HG02571 (cell line): ENCODE measurements around the gene ITGA2.

Experiments used
- ATAC-seq: cut with Tn5 transposase; IDR thresholded peaks from one replicate; pipeline ENCODE4 v1.9.1; 2021; ENCODE audit warnings: mild to moderate bottlenecking, moderate library complexity; ENCODE audit not compliant: unreplicated experiment

ITGA2 gene

DNA sequence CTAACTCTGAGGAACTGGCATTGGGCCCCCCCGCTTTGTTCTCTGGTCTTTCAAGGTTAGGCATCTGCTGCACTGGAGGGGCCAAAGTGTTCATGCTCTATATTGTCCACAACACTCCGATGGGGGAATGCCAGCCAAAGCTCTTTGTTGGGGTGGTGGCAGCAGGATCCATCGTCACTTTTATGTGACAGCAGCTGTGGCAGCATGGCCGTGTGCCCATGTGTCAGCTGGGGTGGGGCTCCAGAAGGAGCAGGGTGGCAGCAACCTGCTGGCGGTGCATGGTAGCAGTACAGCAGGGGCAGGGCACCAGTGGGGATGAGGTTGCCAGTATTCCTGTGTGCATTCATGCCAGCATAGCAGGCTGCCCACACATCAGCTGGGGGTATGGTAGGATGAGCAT lies 28.2 kb downstream of the ITGA2 start:
- no peak for ATAC-seq

DNA sequence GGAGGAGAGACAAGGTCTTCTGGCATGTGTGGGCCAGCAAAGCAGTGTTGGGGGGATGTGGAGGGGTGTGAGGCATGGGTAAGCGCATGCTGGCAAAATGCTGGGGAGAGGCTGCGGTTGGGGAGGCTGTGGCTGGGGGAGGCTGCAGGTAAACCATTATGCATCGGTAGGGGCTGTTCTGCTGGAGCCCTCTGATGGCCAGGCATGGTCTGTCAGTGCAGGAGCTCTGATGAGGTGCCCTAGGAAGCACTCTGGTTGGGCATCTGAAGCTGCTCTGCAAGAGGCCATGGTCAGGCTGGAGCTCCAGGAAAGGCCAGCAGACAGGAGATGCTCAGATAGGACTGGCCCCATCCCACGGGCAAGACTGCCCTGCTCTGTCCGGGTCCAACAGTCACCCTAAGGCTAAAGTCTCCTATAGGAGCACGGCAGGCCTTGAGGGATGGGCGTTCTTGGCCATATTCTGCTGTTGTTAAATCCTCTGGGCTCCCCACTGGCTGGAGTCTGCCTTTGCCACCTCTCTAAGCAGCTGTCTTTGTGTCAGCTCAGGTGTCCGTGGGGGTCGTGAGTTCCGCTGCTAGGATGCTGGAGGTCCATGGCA lies 28.7 kb downstream of the ITGA2 start:
- no peak for ATAC-seq

GRCh38 chr5:53019320-53019719 lies 30.2 kb downstream of the ITGA2 start:
- ATAC-seq, result no peak

DNA sequence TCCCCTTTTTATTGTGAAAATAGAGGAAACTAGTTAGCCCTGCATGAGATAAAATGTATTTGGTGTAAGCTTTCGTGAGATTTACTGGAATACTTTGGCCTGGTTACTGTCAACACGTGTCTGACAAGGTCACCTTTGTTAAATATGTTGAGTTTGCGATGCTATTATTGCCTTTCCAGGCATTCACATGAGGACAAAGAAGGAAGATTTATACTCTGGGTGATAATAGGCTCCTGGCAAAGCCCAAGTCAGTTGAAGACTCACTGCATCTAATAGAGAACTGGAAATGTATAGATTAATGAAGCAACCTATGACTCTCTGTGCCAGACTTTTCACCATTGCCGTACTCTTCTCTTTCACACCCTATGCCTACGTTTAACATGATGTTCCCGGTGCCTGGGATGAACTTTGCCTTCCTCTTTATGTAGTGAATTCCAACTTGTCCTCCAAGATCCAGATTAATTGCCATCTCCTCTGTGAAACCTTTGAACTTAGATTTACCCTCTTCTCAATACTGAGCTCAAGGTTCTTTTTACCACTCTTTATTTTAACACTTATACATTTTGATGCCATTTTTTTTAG lies 33.9 kb downstream of the ITGA2 start:
- no peak for ATAC-seq

DNA sequence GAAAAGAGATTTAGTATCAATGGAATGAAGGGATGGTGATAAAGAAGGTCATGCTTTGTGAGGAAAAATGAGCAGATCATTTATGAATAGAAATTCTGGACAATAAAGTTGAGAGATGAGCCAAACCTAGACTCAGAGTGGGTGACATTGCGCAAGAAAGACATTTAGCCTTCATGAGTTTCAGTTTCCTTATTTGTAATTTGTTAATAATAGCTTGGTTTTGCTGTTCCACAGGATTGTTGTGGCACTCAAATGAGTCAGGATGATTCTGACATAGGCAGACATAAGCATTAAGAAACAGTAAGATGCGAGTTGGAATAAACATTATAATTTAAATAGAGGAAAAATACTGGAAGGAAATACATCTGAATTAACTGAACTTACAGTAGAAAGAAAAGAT lies 34.8 kb downstream of the ITGA2 start:
- ATAC-seq, result peak; percentile 83

DNA sequence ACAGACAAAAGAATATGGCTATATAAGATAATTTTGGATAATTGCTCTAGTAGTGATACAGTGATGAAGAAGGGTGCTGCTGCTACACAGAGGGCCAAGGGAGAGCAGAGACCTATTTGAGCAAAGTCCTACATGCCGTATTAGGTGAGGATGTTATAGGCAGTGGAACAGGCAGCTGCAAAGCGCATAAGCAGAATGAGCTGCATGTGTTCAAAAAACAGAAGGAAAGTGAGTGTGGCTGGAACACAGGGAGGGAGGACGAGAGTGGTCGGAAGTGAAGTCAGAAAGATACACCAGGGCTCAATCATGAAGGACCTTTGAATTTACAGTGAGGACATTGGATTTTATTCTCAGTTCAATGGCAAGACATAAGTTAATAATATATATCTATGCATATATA lies 35.4 kb downstream of the ITGA2 start:
- no peak for ATAC-seq

DNA sequence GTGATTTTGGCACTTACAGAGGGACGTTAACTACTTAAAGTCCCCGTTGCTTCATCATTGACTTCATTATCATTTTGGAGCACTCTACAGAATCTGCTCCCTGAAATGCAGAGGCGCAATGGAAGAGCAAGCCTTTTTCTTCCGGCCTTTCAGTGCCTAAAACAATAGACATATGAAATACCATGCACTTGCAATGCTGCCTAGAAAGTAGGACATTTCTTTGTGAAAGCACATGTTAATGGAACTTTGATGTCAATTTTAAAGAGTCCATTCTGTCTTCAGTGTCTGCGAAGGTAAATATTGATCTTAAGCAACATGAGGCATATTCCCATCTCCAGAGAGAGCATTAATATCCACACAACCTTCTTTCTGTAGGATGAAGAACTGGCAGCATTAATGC lies 36.3 kb downstream of the ITGA2 start:
- no peak for ATAC-seq

DNA sequence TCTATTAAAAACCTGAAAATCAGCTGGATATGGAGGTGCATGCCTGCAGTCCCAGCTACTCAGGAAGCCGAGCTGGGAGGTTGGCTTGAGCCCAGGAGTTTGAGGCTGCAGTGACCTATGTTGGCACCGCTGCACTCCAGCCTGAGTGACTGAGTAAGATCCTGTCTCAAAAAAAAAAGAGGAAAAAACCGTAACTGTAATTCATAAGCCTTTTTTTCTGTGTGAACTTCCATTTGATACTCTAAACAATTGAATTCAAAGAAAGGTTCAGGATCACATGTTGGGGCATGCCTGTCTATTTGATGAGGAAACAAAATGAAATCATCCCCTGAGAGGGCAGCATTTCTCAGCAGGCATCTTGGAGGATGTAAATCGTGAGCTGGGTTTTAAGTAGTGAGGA lies 38.8 kb downstream of the ITGA2 start:
- no peak for ATAC-seq

- ATAC-seq, result no peak
Measured at GRCh38 chr5:53029608-53030007, 40.5 kb downstream of the ITGA2 start.

DNA sequence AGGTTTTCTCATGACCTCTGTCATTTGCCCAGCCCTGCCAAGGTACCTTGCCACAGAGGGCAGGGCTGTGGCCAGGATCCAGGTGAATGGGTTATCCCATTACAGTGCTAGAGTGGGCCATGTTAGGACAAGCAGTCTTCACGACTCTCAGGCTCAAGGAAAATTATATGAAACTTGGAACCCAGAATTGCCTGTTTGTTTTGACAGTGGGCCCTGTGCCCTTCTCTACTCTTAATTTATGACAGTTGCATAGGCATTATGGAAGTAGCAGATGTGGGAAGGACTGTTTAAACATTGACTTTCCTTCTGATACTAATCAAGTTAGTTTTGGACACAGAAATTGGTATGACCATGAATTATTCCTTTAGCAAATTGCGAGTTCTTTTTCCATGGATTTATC lies 41.7 kb downstream of the ITGA2 start:
- ATAC-seq, result no peak

GRCh38 chr5:53031695-53032096 lies 42.5 kb downstream of the ITGA2 start:
- no peak for ATAC-seq

- no peak for ATAC-seq
Measured at GRCh38 chr5:53032188-53032587, 43.0 kb downstream of the ITGA2 start.

DNA sequence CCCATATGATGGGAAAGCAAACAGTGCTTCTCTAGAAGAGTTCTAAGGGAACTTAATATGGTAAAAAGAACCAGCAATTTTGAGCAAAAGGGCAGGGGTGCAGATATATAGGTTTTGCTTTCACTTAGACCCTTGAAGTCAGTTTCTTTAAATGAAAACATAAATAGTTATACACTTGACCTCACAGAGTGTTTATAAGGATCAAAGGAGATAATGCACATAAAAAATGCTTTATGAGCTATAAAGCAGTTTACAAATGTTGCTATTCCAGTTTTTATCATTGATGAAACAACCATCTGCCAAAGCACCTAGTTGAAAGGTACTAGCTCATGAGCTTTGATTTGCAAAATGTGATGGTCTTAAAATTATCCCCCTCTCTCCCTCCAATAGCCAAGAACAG lies 45.7 kb downstream of the ITGA2 start:
- no peak for ATAC-seq

DNA sequence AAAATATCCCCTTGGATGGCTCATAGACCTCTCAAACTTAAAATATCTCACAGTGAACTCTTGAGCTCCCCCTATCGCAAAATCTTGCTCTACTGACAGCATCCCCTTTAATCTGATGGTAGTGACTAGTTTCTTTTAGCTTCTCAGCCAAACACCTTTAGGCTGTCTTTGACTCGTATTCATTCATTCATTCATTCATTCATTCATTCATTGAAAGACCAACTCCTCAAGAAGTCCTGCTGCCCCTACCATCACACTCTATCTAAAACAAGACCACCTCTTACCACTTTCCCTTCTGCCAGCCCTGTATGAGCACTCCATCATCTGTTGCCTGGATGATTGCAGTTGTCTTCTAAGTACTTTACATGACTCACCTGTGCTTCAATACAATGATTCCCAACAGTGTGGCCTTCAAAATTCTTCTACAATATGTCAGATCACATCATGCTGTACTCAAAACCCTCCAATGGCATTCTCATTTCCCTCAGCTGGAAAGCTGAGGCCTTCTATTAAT lies 46.8 kb downstream of the ITGA2 start:
- no peak for ATAC-seq

GRCh38 chr5:53037141-53037859 lies 48.1 kb downstream of the ITGA2 start:
- no peak for ATAC-seq

DNA sequence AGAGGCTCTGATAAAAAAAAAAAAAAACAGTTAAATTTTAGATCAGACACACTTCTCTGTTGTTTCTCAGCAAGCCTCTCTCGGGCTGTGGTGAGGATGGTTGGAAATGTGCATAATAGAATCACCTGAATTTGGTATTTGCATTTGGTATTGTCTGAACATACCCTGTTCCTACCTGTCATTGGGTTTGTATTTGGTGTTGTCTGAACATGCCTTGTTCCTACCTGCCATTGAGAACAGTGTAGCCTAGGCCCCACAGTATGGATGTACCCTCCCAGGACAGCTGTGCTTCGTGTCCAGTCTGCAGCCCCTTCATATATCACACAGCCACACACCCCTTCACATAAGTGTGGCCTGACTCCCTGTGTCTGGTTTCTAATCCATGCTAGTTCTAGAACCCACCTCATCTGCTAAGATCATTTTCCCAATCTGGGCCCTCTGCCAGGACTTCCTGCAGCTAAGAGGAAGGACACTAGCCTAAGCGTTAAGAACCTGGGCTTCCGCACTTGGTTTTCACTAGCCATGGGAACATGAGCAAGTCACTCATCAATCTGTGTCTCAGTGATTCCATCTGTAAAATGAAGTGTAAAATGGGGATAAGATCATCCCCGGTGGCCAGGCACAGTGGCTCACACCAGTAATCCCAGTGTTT lies 49.2 kb downstream of the ITGA2 start:
- no peak for ATAC-seq

DNA sequence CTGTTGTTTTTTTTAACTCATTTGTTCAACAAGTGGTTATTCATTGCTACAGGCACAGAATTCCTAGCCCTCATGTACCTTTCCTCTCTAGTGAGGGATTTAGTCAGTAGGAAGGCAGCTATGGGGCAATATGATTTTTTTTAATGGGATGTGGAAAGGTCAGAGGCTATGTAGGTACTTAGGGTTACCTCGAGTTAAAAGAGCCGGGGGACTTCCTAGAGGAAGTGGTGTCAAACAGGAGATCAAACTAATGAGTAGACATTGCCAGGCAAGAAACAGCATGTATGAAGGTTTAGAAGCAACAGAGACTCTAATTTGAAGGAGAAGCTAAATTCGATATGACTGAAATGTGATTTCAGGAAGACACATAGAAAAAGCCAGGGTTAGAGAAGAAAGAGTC lies 50.7 kb downstream of the ITGA2 start:
- no peak for ATAC-seq

GRCh38 chr5:53041071-53041692 lies 52.0 kb downstream of the ITGA2 start:
- ATAC-seq, result peak; percentile 98

DNA sequence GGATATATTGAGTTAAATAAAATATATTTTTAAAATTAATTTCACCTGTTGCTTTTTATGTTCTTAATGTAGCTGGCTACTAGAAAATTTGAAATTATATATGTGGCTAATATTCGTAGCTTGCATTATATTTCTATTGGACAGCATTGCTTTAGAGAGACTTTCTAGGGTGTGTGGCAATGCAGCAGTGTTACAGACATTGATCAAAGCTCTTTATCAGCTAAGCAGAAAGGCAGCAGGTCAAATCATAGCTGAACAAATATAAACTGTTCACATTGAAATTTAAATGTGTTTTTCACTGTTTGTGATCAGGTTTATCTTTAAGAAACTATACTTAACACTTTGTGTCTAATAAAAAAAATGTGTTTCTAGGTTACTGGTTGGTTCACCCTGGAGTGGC lies 52.6 kb downstream of the ITGA2 start:
- no peak for ATAC-seq

- ATAC-seq, result no peak
Measured at GRCh38 chr5:53045263-53045662, 56.1 kb downstream of the ITGA2 start.

DNA sequence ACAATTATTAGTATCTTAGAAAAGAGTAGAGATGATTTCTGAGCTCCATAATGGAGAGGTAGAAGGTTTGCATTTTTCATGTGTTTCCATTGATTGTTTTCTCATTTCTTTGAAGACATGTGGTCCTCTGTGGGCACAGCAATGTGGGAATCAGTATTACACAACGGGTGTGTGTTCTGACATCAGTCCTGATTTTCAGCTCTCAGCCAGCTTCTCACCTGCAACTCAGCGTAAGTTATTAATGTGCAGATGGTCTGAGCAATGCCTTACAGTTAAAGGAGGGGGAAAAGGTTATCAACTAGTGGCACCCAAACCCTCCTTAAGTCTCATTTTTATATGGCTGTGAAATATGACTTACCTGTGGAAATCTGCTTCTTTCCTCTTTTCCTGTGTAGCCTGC lies 59.1 kb downstream of the ITGA2 start:
- ATAC-seq, result no peak
